SK-MEL-5 (cell line): Measurements from ENCODE around the gene ZNF563. TPM values are rescaled to one million over a fixed set of nuclear protein-coding genes. Genes with fewer than 3 reads are reported as not detected.
"Not testable (repeated sequence)": the region's sequence is repeated elsewhere in the genome, so short reads cannot be mapped to it uniquely, and the experiment has no call there.

Experiments used
- DNase-seq: peaks from one replicate; pipeline ENCODE4 v3.0.0-alpha.2; 2016; ENCODE audit warnings: low read depth, low spot score
- in situ Hi-C: cut with HindIII; loops from 2 replicates; pipeline ENCODE4 v1.10.0; 2016; ENCODE audit warnings: low sequenced_read_pairs, high pct_unique_total_duplicates, low pct_unique_long_range_greater_than_20kb
- polyA plus RNA-seq, 2 experiments: library from polyadenylated mRNA; depleted of rRNA; stranded (reverse); fragments of >200 nt; gene quantifications; 2 replicates each; pipeline ENCODE4 v1.2.3, GENCODE V29; 2015
- total RNA-seq: library from RNA; depleted of rRNA; stranded (reverse); fragments of >200 nt; shearing (Covaris generic); gene quantifications from 2 replicates; pipeline ENCODE4 v1.2.3, GENCODE V29; 2014; rRNA removed

Gene ZNF563
- 1.3 and 1.6 TPM in 2 replicates for total RNA-seq
- 0.16 and 0.46 TPM in 2 replicates for polyA plus RNA-seq (2015; cell fraction: cytosol; rRNA removed)
- polyA plus RNA-seq (2015; cell fraction: nucleus; rRNA removed), result 0.72 and 1.2 TPM in 2 replicates

GRCh38 chr19:12333162-12334159 is at the start of gene ZNF563:
ZNF563 (minus strand) TSS chr19:12333633; CDS start chr19:12333482, 151 bp downstream.
- in situ Hi-C loops, result no loop called here

GRCh38 chr19:12380444-12380737 is 47.0 kb upstream of the ZNF563 start:
- no peak for DNase-seq
- in situ Hi-C loops, result no loop called here

More at GRCh38 chr19:12333162-12334159, at the start of gene ZNF563:
- peak; percentile 80 for DNase-seq

GRCh38 chr19:12379732-12380443 is 46.5 kb upstream of the ZNF563 start:
- no peak for DNase-seq
- in situ Hi-C loops, result no loop called here

- DNase-seq, result no peak
These were observed 40.6 kb upstream of the ZNF563 start for GRCh38 chr19:12374026-12374425.

DNA sequence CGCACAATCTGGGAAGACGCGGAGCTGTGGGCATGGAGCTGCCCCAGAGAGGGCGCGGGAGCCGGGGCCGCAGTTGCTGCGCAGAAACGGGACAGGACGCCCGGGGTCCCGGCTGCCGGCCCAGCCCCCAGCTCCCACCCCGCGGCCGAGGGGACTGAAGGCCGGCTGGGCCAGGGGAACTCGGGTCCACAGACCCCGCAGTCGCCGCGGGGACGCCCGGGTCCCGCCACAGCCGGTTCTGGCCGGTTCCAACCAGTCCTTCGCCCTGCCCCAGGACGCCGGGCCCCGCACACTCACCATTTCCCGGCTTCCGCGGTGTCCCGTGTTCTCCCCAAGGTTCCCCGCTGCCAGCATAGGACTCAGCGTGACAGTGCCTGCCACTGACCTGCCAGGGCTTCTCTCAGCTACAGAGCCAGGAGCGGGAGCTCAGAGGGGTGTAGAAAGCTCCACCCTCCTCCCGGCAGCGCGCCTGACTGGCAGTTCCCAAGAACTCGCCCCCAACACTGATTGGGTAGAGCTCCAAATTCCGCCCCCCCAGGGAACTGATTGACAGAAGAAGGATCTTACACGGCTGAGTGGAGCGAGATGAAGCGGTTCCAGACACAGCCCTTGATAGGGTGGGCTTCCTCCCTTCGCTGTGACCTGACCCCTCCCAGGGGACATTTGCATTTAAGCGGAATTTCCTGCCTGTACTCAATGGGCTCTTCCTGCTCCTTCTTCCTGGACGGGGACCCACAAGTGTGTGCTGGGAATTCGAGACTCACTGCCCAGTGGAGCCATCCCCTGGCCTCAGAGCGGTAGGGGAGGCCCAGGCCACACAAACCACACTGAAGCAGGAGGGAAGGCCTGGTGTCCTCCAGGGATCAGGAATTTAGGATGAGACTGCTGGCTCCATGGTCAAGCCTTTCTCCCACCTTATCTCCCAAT is 32.1 kb upstream of the ZNF563 start, which contains the start of gene ZNF442:
Gene ZNF442, minus strand, starts transcription at position 448 of the 927 bp plus-strand sequence. CDS start 2,052 bp downstream, outside the sequence.
- in situ Hi-C loops, result no loop called here
- peak; percentile 80 for DNase-seq

More at GRCh38 chr19:12374026-12374425, 40.6 kb upstream of the ZNF563 start:
- in situ Hi-C loops, result no loop called here

DNA sequence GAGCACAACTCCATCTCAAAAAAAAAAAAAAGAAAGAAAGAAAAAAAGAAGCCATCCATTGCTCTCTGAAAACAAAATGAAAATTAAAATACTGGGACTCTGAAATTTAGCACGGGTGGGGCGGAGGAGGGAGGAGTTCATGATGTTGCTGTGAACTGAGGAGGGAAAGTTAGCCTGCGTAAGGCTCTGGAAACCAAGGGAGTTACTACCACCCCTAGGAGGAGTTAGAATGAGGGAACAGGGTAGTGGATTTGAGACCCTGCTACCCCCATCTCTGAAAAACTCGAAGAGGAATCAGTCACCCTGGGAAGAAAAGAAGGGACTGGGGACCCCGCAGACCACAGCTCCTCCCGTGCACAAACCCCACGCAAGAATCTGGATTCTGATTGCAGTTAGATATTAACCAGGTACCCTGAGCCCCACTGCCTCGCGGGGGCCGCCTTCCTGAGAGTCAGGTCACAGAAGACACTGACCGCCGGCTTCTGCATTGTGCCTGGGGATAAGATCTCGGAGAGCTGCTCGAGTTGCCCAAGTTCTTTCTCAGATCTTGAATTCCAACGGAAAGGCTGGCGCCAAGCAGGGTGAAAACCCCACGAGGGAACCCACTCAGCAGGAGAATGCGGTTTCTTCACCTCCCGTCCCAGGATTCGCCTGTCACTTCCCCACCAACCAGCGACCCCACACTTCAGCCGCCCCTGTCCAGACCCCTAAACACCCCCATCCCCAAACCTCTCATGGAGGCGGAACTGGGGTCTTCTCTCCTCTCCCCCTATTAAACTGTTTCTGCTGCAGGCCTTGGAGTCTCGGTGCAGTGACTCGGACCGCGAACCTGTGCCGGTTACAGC is 31.2 kb upstream of the ZNF563 start:
- in situ Hi-C loops, result no loop called here
- no peak for DNase-seq

DNA sequence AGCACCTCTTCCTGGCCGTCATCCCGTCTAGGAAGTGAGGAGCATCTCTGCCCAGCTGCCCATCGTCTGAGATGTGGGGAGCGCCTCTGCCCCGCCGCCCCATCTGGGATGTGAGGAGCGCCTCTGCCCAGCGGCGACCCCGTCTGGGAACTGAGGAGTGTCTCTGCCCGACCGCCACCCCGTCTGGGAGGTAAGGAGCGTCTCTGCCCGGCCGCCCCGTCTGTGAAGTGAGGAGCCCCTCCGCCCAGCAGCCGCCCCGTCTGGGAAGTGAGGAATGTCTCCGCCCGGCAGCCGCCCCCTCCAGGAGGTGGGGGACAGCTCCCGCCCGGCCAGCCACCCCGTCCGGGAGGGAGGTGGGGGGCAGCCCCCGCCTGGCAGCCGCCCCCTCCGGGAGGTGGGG is 28.8 kb upstream of the ZNF563 start:
- DNase-seq, in situ Hi-C loops: not testable (repeated sequence)

GRCh38 chr19:12353375-12353774 is 19.9 kb upstream of the ZNF563 start:
- no peak for DNase-seq
- in situ Hi-C loops, result no loop called here

DNA sequence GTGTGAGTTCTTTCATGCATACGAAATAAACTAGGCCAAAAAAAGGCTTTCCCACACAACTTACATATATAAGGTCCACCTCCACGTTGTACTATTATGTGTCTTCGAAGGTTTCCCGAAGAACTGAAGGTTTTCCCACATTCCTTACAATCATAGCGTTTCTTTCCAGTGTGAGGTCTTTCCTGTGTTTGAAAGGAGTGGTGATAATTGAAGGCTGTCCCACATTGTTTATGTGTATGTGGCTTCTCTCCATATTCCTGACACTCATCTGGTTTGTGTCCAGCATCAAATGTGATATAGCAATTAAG is 17.4 kb upstream of the ZNF563 start:
- in situ Hi-C loops, result no loop called here
- DNase-seq, result no peak

DNA sequence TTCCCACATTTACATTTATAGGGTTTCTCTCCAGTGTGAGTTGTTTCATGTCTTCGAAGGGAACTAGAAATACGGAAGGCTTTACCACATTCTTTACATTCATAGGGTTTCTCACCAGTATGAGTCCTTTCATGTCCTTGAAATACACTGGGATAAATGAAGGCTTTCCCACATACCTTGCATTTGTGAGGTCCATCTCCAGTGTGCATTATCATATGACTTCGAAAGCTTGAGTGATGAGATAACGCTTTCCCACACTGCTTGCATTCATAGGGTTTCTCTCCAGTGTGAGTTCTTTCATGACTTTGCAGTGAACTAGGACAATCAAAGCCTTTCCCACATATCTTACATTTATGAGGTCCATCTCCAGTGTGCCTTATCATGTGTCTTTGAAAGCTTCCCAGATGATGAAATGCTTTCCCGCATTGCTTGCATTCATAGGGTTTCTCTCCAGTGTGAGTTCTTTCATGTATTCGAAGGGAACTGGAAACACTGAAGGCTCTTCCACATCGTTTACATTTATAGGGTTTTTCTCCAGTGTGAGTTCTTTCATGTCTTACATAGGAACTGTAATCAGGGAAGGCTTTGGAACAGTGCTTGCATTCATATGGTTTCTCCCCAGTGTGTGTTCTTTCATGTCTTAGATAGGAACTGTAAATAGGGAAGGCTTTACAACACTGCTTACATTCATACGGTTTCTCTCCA is 16.9 kb upstream of the ZNF563 start:
- in situ Hi-C loops, result no loop called here
- DNase-seq, result no peak

- DNase-seq, result peak; percentile 26
- in situ Hi-C loops, result no loop called here
These were observed 13.5 kb upstream of the ZNF563 start for GRCh38 chr19:12346896-12347295.

GRCh38 chr19:12345197-12345596 is 11.8 kb upstream of the ZNF563 start:
- in situ Hi-C loops, result no loop called here
- DNase-seq, result no peak

DNA sequence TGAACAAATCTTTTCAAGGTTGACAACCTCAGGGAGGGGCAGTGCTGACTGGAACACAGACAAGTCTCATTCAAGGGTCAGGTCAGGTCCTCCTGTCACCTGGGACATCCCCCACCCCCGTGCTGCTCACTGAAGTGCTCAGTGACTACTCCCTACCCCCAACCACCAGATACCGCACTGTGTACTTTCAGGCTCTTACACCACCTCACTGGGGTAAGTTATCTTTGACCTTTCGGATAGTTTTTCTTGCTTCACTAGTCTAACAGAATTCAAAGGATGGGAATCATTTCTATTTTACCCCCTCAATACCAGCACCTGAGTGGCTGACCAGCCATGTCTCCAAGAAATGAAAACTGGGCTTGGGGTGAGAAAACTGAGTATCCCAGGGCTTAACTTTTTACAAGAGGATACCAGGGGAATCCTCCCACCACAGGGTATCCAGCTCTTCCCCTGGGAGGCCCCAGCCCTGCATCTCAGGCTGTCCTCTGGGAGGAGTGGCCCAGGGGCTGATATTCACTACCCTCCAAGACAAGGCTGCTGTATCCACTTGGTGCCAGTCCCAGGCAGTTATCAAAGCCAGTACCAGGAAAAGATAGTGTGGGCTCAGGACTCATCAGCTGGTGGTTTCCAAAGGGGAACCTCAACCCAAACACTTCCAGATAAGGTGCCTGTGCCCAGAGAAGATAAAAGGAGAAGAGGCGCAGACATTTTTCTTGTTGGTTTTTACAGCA is 2.1 kb downstream of the ZNF563 start:
- in situ Hi-C loops, result no loop called here
- DNase-seq, result no peak

DNA sequence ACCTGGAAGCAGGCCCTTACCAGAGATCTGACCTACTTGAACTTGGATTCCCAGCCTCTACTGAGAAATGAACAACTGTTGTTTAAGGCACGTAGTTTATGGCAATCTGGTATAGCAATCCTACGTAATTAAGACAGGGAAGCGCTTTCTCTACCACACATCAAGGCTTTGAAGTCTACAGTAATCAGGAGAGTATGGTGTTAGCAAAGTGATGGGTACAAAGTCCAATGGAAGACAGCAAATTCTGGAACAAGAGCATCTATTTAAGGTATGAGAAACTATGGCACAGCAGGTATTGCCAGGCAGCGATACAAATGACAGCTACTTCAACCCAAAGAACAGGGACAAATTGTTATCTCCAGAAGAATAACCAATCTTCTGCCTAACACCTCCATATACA is 3.1 kb downstream of the ZNF563 start:
- DNase-seq, result no peak
- in situ Hi-C loops, result no loop called here

DNA sequence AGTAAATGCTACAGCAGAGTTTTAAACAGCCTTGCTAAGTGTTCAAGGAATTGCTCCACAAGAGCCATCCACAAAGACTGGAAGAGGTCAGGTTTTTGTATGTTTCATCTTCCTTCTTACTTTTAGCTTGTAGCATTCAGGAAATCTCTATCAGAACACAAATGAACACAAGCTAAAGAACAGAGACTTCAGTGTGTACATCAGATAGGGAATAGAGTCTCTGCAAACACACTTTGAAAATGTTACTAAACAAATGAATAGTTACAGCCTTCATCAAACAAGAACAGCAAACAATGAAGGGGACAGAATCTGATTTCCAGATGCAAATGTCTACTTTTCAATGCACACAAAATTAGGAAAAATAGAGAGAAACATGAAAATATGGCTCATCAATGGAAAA is 7.7 kb downstream of the ZNF563 start:
- DNase-seq, result no peak
- in situ Hi-C loops, result no loop called here
